ENCODE data around the gene PVR.
A peak's percentile ranks its signal among the peaks of the same experiment; 100 is the strongest.
"Not testable (repeated sequence)": the region's sequence is repeated elsewhere in the genome, so short reads cannot be mapped to it uniquely, and the experiment has no call there.

The PVR gene

DNA sequence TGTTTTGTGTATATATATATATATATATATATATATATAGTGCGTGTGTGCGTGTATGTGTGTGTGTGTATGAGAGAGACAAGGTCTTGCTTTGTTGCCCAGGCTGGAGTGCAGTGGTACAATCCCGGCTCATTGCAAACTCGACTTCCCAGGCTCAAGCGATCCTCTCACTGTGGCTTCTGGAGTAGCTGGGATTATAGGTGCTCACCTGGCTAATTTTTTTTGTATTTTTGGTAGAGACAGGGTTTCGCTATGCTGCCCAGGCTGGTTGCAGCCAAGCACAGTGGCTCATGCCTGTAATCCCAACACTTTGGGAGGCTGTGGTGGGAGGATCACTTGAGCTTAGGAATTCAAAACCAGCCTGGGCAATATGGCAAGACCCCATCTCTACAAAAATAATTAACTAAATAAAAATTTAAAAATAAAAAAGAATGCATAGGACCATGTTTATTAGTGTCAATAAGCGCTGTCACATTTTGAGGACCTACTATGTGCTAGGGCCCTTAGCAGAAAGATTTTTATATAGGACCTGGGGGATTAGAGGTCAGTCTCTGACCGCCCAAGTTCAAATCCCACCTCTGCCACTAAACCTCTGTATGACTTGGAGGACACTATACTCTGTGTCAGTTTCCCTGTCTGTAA lies 1.8 kb downstream of the PVR start:
- no peak for DNase-seq (ENCODE audit: low read depth)

DNA sequence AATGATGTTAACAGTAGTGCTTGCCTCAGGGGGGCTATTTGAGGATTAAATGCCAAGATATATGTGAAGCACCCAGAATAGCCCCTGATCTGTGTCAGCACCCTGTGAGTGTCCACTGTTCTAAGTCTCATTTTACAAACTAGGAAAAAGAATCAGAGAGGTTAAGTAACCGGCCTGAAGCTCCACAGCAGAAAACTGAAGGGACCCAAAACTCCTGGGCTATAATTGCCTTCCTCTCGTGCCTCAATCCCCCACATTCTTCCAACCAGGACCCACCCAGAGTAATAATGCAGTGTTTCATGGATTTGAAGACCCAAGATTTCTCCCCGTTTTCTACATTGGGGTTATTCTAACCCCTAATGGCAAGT lies 2.3 kb downstream of the PVR start:
- no peak for DNase-seq (ENCODE audit: low read depth)

DNA sequence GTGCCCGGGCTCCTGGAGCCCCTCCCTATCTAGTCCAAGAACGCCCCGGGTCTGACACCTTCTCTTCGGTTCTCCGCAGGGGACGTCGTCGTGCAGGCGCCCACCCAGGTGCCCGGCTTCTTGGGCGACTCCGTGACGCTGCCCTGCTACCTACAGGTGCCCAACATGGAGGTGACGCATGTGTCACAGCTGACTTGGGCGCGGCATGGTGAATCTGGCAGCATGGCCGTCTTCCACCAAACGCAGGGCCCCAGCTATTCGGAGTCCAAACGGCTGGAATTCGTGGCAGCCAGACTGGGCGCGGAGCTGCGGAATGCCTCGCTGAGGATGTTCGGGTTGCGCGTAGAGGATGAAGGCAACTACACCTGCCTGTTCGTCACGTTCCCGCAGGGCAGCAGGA lies 3.4 kb downstream of the PVR start:
- DNase-seq (ENCODE audit: low read depth) = no peak

DNA sequence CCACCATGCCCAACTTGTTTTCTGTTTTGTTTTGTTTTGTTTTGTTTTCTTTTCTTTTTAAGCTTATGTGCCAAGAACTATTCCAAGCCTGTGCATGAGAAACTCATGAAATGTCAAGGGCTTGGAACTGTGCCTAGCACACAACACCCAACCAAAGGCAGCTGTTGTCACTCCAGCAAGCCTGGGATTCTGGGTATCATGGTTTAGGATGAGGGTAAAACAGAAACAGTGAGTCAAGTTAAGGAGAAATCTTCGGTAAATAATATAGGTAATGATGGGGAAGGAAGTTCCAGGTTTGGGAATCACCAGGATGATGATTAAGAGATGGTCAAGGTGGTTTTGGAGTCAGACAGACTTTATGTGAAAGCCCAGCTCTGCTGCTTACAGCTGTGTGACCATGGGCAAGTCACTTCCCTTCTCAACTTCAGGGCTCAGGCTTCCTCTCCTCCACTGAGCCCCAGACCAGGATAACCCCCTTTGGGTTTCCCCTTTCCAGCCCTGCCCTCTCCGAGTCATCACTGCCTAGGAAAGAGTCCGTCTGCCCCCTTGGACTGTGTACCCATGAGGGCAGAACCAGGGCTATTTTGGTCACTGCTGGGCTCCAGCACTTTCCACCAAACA lies 5.0 kb downstream of the PVR start:
- peak; percentile 33 for DNase-seq (ENCODE audit: low read depth)

DNA sequence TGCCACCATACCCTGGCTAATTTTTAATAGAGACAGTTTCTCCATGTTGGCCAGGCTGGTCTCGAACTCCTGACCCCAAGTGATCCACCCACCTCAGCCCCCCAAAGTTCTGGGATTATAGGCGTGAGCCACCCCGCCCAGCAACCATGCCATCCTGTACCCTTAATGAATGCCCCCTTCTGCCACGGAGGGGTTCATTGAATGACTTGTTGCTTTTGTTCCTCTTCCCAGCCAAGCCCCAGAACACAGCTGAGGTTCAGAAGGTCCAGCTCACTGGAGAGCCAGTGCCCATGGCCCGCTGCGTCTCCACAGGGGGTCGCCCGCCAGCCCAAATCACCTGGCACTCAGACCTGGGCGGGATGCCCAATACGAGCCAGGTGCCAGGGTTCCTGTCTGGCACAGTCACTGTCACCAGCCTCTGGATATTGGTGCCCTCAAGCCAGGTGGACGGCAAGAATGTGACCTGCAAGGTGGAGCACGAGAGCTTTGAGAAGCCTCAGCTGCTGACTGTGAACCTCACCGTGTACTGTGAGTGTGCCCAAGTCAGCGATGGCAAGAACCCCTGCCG lies 6.0 kb downstream of the PVR start:
- DNase-seq (ENCODE audit: low read depth) = no peak

DNA sequence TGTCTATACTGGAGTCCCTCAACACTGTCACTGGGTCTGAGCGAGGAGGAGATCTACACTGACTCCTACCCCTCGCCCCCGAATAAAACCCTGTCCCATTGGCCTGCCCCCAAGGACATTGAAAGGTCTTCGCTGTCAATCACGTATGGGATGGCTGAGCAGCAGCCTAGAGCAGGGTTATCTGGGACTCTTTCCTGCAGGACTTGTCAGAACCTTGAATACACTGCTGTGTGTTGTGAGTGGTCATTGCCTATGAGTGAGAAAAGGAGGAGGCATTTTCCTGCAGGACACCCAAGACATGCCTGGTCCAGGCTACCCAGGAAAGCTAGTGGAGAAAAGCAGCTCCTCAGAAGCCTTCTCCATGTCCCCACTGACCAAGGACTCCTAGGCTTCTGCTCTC lies 9.6 kb downstream of the PVR start:
- DNase-seq (ENCODE audit: low read depth) = no peak

DNA sequence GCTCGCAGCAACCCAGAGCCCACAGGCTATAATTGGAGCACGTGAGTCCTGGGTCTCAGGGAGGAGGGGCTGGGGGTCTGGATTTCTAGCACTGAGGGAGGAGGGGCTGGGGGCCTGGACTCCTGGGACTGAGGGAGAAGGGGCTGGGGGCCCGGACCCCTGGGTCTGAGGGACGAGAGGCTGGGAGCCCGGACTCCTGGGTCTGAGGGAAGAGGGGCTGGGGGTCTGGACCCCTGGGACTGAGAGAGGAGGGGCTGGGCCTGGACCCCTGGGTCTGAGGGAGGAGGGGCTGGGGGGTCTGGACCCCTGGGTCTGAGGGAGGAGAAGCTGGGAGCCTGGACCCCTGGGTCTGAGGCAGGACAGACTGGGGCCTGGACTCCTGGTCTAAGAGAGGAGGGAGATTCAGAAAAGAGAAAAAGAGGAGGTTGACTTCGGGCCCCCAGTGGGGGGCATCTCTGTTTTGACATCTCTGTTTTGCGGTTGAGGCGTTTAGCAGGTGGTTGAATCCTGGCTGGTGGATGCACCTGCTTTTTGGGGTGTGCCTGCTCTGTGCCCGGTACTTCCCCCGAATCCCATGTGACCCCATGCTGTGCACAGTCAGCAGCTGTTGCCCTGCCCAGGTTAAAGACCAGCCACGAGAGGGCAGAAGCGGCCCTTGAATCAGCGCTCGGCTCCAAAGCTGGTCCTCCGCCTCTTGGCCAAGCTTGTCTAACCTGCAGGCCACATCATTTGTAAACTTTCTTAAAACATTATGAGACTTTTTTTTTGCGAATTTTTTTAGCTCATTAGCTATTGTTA lies 10.5 kb downstream of the PVR start:
- DNase-seq (ENCODE audit: low read depth) = peak; percentile 34

DNA sequence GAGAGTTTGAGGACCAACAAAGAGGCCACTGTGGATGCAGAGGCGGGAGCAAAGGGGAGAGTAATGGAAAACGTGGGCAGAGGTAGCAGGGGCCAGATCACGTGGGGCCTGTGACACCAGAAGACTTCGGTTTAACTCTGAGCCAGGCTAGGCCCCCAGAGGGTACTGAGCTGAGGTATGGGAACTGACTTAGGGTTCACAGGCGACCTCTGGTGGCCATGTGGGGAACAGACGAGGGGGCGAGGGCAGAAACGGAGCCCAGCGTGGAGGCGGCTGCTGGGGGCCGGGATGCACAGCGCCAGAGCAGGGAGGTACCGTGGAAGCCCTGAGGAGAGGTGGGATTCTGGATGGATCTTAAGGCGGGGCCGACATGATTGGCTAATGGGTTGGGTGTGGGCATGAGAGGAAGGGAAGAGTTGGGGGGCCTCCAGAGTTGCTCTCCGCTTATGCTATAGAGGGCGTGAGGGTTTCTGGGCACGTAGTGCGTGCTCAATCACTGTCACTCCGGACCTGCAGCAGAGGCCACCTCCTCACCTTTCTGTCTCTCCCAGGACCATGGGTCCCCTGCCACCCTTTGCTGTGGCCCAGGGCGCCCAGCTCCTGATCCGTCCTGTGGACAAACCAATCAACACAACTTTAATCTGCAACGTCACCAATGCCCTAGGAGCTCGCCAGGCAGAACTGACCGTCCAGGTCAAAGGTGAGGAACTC lies 13.7 kb downstream of the PVR start:
- DNase-seq (ENCODE audit: low read depth) = peak; percentile 70

DNA sequence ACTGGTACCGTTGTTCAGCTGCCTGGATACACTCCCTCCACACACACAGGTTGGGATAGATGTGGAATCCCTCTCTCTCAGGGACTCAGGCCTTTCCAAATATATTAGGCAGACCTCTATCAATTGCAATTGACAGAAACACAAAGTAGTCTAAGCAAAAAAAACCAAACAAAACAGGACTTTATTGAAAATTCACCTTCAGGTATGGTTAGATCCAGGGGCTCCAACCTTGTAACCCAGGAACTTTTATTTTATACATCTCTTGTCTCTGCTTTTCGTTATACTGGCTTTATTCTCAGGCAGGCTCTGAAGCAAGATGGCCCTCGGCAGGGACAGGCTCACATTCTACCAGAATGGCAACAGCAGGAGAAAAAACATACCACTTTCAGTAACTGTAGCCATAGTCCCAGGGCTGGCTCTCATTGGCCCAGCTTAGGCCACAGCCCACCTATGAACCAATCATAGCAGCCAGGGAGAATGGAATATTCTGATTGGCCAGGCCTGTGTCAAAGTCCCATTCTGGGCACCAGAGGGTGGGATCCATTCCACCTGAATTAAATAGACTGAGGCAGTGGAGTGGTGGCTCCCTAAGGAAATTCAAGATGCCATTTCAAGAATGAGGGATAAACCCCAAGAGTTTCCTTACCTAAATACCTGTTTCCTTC lies 14.5 kb downstream of the PVR start:
- DNase-seq (ENCODE audit: low read depth) = peak; percentile 33

DNA sequence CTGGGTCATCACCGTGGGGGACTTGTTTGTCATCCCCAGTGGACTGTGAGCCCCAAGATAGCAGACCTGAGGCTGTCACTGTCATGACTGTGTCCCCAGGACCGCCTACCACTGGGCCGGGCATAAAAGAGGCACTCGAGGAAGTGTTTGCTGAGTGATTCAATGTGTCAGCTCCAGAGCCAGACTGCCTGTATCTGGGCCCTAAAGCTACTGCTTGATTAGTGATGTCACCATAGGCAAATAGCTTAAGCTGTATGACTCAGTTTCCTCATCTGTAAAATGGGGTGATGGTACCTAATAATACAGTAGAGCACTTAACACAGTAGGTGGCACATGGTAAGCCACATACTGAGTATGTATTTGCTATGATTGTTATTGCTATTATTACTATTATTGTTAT lies 16.4 kb downstream of the PVR start:
- DNase-seq (ENCODE audit: low read depth) = no peak

DNA sequence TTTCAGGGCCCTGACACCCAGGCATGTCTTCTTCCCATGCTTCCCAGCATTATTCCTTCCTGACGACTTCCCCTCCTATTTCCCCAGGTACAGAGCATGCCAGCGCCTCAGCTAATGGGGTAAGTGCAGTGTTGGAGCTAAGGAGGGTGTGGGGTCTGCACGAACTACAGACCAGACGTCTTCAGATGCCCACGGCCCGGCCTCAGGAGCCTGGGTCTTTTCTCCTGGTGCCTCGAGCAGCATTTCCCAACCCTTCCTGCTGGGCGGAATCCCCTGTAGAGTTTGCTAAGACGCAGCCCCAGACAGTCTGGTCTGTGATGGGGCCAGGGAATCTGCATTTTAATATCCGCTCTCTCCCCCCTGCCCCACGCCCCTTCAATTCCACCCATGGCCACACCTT lies 17.5 kb downstream of the PVR start:
- no peak for DNase-seq (ENCODE audit: low read depth)

DNA sequence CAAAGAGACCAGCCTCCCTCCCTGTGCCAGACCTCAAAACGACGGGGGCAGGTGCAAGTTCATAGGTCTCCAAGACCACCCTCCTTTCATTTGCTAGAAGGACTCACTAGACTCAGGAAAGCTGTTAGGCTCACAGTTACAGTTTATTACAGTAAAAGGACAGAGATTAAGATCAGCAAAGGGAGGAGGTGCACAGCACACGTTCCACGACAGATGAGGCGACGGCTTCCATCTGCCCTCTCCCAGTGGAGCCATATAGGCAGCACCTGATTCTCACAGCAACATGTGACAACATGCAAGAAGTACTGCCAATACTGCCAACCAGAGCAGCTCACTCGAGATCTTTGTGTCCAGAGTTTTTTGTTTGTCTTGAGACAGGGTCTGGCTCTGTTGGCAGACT lies 18.2 kb downstream of the PVR start:
- DNase-seq (ENCODE audit: low read depth) = no peak

DNA sequence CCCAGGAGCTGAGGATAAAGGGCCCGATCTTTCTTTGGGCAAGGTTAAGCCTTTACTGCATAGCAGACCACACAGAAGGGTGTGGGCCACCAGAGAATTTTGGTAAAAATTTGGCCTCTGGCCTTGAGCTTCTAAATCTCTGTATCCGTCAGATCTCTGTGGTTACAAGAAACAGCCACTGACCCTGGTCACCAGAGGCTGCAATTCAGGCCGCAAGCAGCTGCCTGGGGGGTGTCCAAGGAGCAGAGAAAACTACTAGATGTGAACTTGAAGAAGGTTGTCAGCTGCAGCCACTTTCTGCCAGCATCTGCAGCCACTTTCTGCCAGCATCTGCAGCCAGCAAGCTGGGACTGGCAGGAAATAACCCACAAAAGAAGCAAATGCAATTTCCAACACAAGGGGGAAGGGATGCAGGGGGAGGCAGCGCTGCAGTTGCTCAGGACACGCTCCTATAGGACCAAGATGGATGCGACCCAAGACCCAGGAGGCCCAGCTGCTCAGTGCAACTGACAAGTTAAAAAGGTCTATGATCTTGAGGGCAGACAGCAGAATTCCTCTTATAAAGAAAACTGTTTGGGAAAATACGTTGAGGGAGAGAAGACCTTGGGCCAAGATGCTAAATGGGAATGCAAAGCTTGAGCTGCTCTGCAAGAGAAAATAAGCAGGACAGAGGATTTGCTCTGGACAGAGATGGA lies 19.1 kb downstream of the PVR start:
- no peak for DNase-seq (ENCODE audit: low read depth)

DNA sequence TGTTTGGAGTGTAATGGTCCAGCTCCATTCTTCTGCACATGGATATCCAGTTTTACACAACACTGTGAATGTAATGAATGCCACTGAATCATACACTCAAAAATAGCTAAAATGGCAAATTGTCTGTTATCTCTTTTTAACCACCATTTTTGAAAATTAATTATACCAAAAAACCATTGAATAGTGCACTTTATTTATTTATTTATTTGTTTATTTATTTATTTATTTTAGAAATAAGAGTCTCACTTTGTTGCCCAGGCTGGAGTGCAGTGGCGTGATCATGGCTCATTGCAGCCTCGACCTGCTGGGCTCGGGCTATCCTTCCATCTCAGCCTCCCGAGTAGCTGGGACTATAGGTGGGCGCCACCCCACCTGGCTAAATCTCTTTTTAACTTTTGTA lies 20.3 kb downstream of the PVR start:
- no peak for DNase-seq (ENCODE audit: low read depth)

DNA sequence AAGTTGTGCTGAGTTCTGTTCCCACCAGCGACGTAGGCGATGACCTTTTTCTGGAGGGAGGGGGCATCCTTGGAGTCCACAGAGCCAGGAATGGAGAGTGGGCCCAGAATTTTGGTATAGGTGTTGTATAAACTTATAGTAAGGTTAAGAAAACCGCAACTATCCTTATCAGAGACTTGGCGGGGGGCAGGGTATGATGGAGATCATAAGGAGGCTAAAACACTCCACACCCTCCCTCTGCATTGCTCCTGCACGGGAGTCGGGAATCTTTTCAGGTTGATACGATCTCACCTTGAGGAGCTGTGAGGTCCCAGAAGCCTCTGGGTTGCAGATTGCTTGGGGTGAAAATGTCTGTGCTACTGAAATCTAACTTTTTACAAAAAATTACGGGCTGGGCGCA lies 21.3 kb downstream of the PVR start:
- DNase-seq (ENCODE audit: low read depth) = no peak

DNA sequence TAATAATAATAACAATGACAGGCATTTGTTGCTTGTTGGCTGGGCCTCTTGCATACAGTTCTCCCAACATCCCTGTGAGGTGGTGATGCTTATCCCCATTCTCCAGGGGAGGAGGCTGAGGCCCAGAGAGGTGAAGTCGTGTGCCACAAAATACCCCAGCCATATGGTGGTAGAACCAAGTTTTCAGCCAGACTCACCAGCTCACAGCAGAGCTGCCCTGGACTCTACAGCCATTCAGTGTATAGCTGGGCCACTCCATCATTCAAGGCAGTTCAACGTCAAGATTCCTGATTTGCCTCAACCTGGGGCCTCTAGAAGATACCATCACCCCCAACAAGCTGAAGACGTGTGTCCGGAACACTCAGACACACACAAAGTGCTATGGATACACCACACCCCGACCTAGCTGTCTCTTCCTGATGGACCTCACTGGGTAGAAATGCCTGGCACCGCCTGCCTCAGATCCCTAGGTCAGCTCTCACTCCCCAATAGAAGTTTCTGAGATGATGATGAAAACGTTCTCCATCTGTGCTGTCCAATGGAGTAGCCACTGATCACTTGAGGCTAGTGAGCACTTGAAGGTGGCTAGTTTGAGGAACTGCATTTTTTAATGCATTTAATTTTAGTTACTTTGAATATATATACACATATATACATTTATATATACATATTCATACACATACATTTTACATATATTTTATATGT lies 23.3 kb downstream of the PVR start:
- no peak for DNase-seq (ENCODE audit: low read depth)

DNA sequence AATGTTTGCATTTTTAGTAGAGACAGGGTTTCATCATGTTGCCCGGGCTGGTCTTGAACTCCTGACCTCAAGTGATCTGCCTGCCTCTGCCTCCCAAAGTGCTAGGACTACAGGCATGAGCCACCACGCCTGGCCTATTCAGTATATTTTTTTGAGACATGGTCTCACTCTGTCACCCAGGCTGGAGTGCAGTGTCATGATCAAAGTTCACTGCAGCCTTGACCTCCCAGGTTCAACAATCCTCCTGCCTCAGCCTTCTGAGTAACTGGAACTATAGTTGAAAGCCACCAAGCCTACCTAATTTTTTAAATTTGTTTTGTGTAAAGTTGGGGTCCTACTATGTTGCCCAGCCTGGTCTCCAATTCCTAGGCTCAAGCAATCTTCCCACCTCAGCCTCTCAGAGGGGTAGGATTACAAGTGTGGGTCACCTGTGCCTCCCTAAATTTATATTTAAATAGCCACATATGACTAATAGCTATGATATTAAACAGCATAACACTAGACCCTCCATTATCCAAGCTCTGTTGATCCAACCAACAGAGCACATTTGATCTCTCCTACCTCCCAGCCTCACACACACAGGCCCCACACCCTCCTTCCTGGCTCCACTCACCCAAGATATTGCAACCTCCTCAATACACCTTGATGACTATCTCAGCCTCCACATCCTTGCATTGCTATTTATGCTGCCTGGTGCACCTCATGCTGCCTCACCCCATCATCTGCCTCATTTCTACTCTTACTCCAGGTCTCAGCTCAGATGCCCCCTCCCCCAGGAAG lies 25.5 kb downstream of the PVR start:
- DNase-seq (ENCODE audit: low read depth) = no peak

DNA sequence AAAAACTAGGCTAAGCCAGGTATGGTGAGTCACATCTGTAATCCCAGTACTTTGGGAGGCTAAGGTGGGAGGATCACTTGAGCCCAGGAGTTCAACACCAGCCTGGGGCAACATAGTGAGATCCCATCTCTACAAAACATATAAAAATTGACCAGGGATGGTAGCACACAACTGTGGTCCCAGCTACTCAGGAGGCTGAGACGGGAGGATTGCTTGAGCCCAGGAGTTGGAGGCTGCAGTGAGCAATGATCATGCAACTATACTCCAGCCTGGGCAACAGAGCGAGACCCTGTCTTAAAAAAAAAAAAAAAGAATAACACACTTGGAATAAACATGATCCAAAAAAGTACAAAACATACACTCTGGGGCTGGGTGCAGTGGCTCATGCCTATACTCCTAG lies 26.3 kb downstream of the PVR start:
- not testable (repeated sequence) for DNase-seq (ENCODE audit: low read depth)

DNA sequence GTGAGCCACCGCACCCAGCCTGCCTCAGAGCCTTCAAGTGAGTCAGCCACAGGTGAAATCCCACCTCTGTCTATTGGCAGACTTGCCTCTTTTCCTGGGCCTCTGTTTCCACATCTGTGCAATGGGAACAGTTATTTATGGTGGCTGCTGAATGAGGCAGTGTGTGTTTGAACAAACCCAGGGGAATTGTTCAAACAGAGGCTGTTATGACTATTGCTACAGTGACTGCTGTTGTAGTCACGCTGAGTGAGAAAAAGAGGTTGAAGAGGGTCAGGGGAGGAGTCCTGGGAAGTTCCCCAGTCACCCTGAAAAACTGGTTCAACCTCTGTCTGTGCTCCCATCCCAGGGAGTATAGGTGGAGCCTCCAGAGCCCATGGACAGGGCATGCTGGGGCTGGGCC lies 27.7 kb downstream of the PVR start, which contains the start of gene CEACAM19:
Gene CEACAM19, plus strand, starts transcription at position 83 of the 400 bp plus-strand sequence. CDS start 450 bp downstream, outside the sequence.
- no peak for DNase-seq (ENCODE audit: low read depth)

DNA sequence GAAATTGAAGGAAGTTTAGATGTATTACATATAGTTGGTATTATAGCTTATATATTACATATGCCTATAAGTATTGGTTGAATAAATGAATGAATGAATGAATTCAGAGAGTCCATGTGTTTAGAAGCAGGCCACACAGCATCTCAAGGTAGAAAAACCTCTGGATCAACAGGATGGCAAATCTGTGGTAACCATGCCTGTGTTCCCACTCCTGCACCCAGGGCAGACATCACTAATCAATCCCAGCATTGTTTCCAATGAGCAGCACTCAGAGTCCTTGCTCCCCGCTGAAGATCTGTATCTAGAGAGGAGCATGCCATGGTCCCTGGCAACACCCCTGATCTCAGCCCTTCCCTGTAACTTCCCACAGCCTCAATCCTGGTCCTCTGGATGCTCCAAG lies 28.5 kb downstream of the PVR start:
- no peak for DNase-seq (ENCODE audit: low read depth)
